NCI-H774 (cell line): ENCODE measurements around the gene BCOR.

ENCODE experiments used
- DNase-seq: peaks from one replicate; lab custom pipeline; 2025; lab: John Stamatoyannopoulos, UW

Gene BCOR

DNA sequence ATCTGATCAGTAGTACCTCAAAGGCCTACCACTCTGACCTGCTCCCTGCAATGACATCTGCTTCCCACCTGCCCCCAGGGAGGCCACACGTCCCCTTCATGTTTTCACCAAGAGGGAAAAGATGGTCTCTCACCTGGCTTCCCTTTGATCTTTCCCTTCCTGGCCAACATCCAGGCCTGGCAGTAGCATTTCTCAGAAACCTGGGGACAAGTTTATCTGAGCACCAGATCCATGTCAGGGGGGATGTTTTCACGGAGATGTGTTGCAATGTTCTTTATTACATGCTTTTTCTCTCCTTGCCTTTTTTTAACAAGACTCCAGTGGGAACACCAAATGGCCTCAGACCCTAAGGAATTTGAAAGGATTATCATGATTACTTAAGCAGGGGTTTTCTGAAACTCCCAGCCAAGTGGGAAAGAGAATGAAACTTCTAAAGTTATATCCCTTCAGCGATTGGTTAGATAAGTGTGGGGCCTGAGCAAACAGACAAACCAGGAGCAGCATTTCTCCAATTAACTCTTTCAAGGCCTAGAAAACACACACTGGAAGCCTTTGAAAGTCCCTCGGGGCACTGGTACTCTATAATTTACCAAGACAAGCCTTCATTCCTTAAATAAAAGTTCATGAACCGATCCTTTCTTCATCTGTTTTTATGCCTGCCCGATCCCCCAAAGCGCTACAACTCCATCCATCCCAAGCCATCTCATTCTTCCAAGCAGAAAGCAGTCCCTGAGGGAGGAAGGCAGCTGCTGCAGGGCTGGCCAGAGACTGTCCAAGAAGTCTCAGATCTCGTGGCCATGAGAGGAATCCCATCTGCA lies 94.1 kb downstream of the BCOR start:
- DNase-seq: no peak

DNA sequence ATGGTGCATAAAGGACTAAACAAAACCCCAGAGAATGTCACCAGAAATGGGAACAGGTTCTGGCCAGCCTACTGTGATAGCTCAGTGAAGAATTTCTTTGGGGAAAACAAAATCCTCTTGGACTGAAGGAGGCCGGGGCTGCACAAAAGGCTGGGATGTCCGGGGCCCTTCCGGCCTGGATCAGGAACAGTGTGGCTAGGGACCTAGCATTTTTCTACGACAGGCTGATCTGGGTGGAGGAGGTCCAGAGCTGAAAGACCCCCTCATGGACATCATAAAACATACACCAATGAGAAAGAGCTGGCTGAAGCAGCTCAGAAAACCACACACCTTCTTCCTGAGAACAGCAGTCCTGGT lies 94.7 kb downstream of the BCOR start:
- no peak for DNase-seq
